ENCODE data around the gene GPS2.

Gene GPS2

GRCh38 chr17:7314719-7315569 lies at the start of gene GPS2:
GPS2 (minus strand) TSS chr17:7315360; CDS start chr17:7315052, 308 bp downstream.
- peaks cover 71% of the 10 kb centered on the region for H3K36me3 ChIP-seq (ENCODE audit: insufficient read depth, low read length)
- H3K4me3 ChIP-seq (ENCODE audit: low read length) = peak within 1 kb of the TSS; percentile 92
- H3K4me1 ChIP-seq (ENCODE audit: insufficient read depth, low read length) = peaks cover 23% of the 10 kb centered on the region
- H3K9me3 ChIP-seq (ENCODE audit: low read length) = no peaks in the 10 kb centered on the region
- no peaks in the 10 kb centered on the region for H3K27me3 ChIP-seq (ENCODE audit: insufficient read depth, low read length)
- peak within 1 kb of the TSS; percentile 58 for H2AFZ ChIP-seq (ENCODE audit: low read depth, low read length)

- peaks cover 6% of the 10 kb centered on the region for H3K4me1 ChIP-seq (ENCODE audit: insufficient read depth, low read length)
- H3K9me3 ChIP-seq (ENCODE audit: low read length) = no peaks in the 10 kb centered on the region
- H3K27me3 ChIP-seq (ENCODE audit: insufficient read depth, low read length) = no peaks in the 10 kb centered on the region
- no peak overlapping the region for H2AFZ ChIP-seq (ENCODE audit: low read depth, low read length)
- no peak overlapping the region for H3K4me3 ChIP-seq (ENCODE audit: low read length)
- no peaks in the 10 kb centered on the region for H3K36me3 ChIP-seq (ENCODE audit: insufficient read depth, low read length)
Measured at GRCh38 chr17:7363311-7363710, 48.2 kb upstream of the GPS2 start.

GRCh38 chr17:7361906-7362305 lies 46.7 kb upstream of the GPS2 start:
- Histone ChIP-seq H3K4me1 (ENCODE audit: insufficient read depth, low read length) (no peaks in the 10 kb centered on the region), H3K4me3 (ENCODE audit: low read length) (no peak overlapping the region), H2AFZ (ENCODE audit: low read depth, low read length) (no peak overlapping the region), H3K36me3 (ENCODE audit: insufficient read depth, low read length) (no peaks in the 10 kb centered on the region), H3K9me3 (ENCODE audit: low read length) (no peaks in the 10 kb centered on the region), H3K27me3 (ENCODE audit: insufficient read depth, low read length) (no peaks in the 10 kb centered on the region)

GRCh38 chr17:7357381-7357780 lies 42.2 kb upstream of the GPS2 start:
- H2AFZ ChIP-seq (ENCODE audit: low read depth, low read length) = no peak overlapping the region
- no peaks in the 10 kb centered on the region for H3K9me3 ChIP-seq (ENCODE audit: low read length)
- H3K27me3 ChIP-seq (ENCODE audit: insufficient read depth, low read length) = no peaks in the 10 kb centered on the region
- H3K4me1 ChIP-seq (ENCODE audit: insufficient read depth, low read length) = peaks cover 40% of the 10 kb centered on the region
- no peaks in the 10 kb centered on the region for H3K36me3 ChIP-seq (ENCODE audit: insufficient read depth, low read length)
- H3K4me3 ChIP-seq (ENCODE audit: low read length) = no peak overlapping the region

GRCh38 chr17:7356756-7357155 lies 41.6 kb upstream of the GPS2 start:
- no peaks in the 10 kb centered on the region for H3K9me3 ChIP-seq (ENCODE audit: low read length)
- H3K27me3 ChIP-seq (ENCODE audit: insufficient read depth, low read length) = no peaks in the 10 kb centered on the region
- no peak overlapping the region for H3K4me3 ChIP-seq (ENCODE audit: low read length)
- H3K4me1 ChIP-seq (ENCODE audit: insufficient read depth, low read length) = peaks cover 40% of the 10 kb centered on the region
- H3K36me3 ChIP-seq (ENCODE audit: insufficient read depth, low read length) = no peaks in the 10 kb centered on the region
- H2AFZ ChIP-seq (ENCODE audit: low read depth, low read length) = no peak overlapping the region

- H3K27me3 ChIP-seq (ENCODE audit: insufficient read depth, low read length) = no peaks in the 10 kb centered on the region
- no peak overlapping the region for H2AFZ ChIP-seq (ENCODE audit: low read depth, low read length)
- H3K9me3 ChIP-seq (ENCODE audit: low read length) = no peaks in the 10 kb centered on the region
- no peak overlapping the region for H3K4me3 ChIP-seq (ENCODE audit: low read length)
- H3K36me3 ChIP-seq (ENCODE audit: insufficient read depth, low read length) = no peaks in the 10 kb centered on the region
- peaks cover 43% of the 10 kb centered on the region for H3K4me1 ChIP-seq (ENCODE audit: insufficient read depth, low read length)
Measured at GRCh38 chr17:7356072-7356549, 41.0 kb upstream of the GPS2 start.

- Histone ChIP-seq H3K36me3 (ENCODE audit: insufficient read depth, low read length) (no peaks in the 10 kb centered on the region), H3K4me3 (ENCODE audit: low read length) (no peak overlapping the region), H2AFZ (ENCODE audit: low read depth, low read length) (no peak overlapping the region), H3K27me3 (ENCODE audit: insufficient read depth, low read length) (no peaks in the 10 kb centered on the region), H3K4me1 (ENCODE audit: insufficient read depth, low read length) (peaks cover 47% of the 10 kb centered on the region), H3K9me3 (ENCODE audit: low read length) (no peaks in the 10 kb centered on the region)
Measured at GRCh38 chr17:7355573-7355972, 40.4 kb upstream of the GPS2 start.

GRCh38 chr17:7355053-7355452 lies 39.9 kb upstream of the GPS2 start, which contains the start of gene TMEM95:
TMEM95 (plus strand) TSS chr17:7355156; CDS start chr17:7355205, 49 bp downstream.
- Histone ChIP-seq H3K36me3 (ENCODE audit: insufficient read depth, low read length) (no peaks in the 10 kb centered on the region), H3K9me3 (ENCODE audit: low read length) (no peaks in the 10 kb centered on the region), H3K27me3 (ENCODE audit: insufficient read depth, low read length) (no peaks in the 10 kb centered on the region), H2AFZ (ENCODE audit: low read depth, low read length) (no peak within 1 kb of the TSS), H3K4me1 (ENCODE audit: insufficient read depth, low read length) (peaks cover 50% of the 10 kb centered on the region), H3K4me3 (ENCODE audit: low read length) (peak within 1 kb of the TSS; percentile 0)

GRCh38 chr17:7354262-7354843 lies 39.2 kb upstream of the GPS2 start:
- Histone ChIP-seq H3K36me3 (ENCODE audit: insufficient read depth, low read length) (no peaks in the 10 kb centered on the region), H3K4me1 (ENCODE audit: insufficient read depth, low read length) (peaks cover 57% of the 10 kb centered on the region), H2AFZ (ENCODE audit: low read depth, low read length) (no peak overlapping the region), H3K27me3 (ENCODE audit: insufficient read depth, low read length) (no peaks in the 10 kb centered on the region), H3K9me3 (ENCODE audit: low read length) (no peaks in the 10 kb centered on the region), H3K4me3 (ENCODE audit: low read length) (peak overlapping the region; percentile 0)

- peak overlapping the region; percentile 68 for H3K4me3 ChIP-seq (ENCODE audit: low read length)
- H3K9me3 ChIP-seq (ENCODE audit: low read length) = no peaks in the 10 kb centered on the region
- no peak overlapping the region for H2AFZ ChIP-seq (ENCODE audit: low read depth, low read length)
- peaks cover 62% of the 10 kb centered on the region for H3K4me1 ChIP-seq (ENCODE audit: insufficient read depth, low read length)
- H3K27me3 ChIP-seq (ENCODE audit: insufficient read depth, low read length) = no peaks in the 10 kb centered on the region
- no peaks in the 10 kb centered on the region for H3K36me3 ChIP-seq (ENCODE audit: insufficient read depth, low read length)
Measured at GRCh38 chr17:7352910-7353635, 37.9 kb upstream of the GPS2 start.

GRCh38 chr17:7352503-7352889 lies 37.3 kb upstream of the GPS2 start:
- no peaks in the 10 kb centered on the region for H3K27me3 ChIP-seq (ENCODE audit: insufficient read depth, low read length)
- peak overlapping the region; percentile 9 for H2AFZ ChIP-seq (ENCODE audit: low read depth, low read length)
- no peaks in the 10 kb centered on the region for H3K9me3 ChIP-seq (ENCODE audit: low read length)
- H3K36me3 ChIP-seq (ENCODE audit: insufficient read depth, low read length) = no peaks in the 10 kb centered on the region
- peaks cover 62% of the 10 kb centered on the region for H3K4me1 ChIP-seq (ENCODE audit: insufficient read depth, low read length)
- H3K4me3 ChIP-seq (ENCODE audit: low read length) = peak overlapping the region; percentile 68

- no peaks in the 10 kb centered on the region for H3K27me3 ChIP-seq (ENCODE audit: insufficient read depth, low read length)
- peak within 1 kb of the TSS; percentile 9 for H2AFZ ChIP-seq (ENCODE audit: low read depth, low read length)
- H3K4me3 ChIP-seq (ENCODE audit: low read length) = peak within 1 kb of the TSS; percentile 68
- no peaks in the 10 kb centered on the region for H3K9me3 ChIP-seq (ENCODE audit: low read length)
- H3K4me1 ChIP-seq (ENCODE audit: insufficient read depth, low read length) = peaks cover 62% of the 10 kb centered on the region
- no peaks in the 10 kb centered on the region for H3K36me3 ChIP-seq (ENCODE audit: insufficient read depth, low read length)
Measured at GRCh38 chr17:7351665-7352502, 36.7 kb upstream of the GPS2 start, which contains the start of gene KCTD11. KCTD11 (plus strand) TSS chr17:7352162.
